ENCODE data around the gene MBIP.

MBIP gene

DNA sequence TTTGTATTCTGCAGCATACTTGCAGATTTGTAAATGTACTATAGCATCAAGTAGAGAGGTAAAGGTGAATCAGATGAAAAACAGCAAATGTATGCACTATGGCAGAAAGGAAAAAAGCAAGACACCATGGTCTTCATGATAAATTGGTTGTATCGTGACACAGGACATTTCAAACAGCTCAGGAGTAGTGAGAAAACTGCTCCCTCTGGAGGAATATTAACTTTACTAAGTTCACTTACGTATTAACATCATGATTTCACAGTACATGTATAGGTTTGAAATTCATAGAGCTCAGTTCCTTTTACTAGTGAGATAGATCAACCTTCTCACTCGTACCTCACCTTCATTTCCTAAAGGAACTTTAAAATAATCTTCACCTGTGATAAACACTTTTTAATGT lies 6.5 kb downstream of the MBIP start:
- in situ Hi-C loops (cut with HindIII; ENCODE audit: low sequenced_read_pairs): no loop called here

- in situ Hi-C loops (cut with HindIII; ENCODE audit: low sequenced_read_pairs): no loop called here
These were observed 7.2 kb downstream of the MBIP start for GRCh38 chr14:36313206-36313605.

DNA sequence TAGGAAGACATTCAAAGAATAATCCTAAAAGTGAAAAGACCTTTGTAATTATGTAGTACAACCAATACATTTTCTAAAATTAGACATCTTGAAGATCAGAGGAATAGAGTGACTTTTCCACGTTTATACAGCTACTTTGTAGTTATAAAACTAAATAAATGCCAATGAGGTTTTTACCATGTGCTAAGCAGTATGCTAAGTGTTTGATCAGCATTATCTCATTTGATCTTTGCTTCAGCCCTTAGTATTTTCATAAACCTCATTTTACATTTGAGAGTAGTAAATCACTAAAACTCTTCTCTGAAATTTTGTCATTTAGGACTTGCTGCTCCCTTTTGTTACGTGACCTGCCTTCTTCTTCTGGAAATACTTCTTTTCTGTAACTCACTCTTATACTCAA lies 13.6 kb downstream of the MBIP start:
- in situ Hi-C loops (cut with HindIII; ENCODE audit: low sequenced_read_pairs): loop anchor here (5.0 kb wide), 1 partner anchor 50 kb away; no protein-coding TSS in a partner anchor

DNA sequence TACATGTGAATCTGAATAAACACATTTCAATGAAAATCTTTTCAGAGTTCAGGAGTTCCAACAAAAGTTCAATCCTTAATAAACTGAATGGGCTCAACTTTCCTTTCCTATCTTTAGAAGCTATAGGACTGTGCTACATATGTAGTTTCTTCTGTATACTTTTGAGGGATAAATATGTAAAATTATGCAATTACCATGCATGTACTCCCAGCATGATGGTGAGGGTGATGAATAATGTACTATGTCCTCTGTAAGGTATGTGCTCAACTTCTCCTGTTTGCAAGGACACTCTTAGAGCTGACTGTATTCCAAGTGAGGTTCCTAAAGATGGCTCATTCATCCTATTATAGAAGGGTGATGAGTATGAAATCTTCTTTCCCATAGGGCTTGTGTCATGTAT lies 15.5 kb downstream of the MBIP start:
- in situ Hi-C loops (cut with HindIII; ENCODE audit: low sequenced_read_pairs): loop anchor here (5.0 kb wide), 1 partner anchor 48 kb away; no protein-coding TSS in a partner anchor

- in situ Hi-C loops (cut with HindIII; ENCODE audit: low sequenced_read_pairs): no loop called here
These were observed 16.5 kb downstream of the MBIP start for GRCh38 chr14:36303960-36304359.

DNA sequence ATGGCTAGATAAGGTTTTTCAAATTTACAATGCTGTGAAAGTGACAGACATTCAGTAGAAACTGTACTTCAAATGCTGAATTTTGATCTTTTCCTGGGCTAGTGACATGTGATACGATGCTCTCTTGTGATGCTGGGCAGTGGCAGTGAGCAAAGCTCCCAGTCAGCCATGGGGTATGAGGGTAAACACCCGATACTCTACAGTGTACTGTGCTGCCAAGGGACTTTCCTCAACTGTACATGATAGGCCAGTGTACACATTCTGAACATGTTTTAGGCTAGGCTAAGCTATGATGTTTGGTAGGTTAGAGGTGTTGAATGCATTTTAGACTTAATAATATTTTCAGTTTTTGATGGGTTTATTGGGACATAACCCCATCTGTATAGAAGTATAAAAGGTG lies 17.6 kb downstream of the MBIP start:
- in situ Hi-C loops (cut with HindIII; ENCODE audit: low sequenced_read_pairs): no loop called here

DNA sequence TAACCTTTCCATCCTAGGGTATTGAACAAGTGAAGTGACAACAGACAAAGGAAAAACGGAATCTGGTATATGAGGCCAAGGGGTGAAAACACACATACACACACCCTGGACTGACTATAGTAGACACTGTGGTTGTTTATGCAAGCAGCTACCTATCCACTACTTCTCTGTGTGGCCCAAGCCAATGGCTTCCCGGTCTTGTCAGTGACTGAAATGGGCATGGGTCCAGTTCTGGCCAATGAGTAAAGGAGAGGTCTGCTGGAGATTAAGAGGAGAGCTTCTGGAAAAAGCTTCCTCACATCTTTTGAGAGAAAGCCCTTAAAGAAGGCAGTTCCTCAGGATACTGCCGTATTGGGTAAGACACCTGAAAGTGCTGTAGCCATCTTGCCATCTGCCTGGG lies 19.3 kb downstream of the MBIP start:
- in situ Hi-C loops (cut with HindIII; ENCODE audit: low sequenced_read_pairs): no loop called here

- in situ Hi-C loops (cut with HindIII; ENCODE audit: low sequenced_read_pairs): no loop called here
These were observed 20.1 kb downstream of the MBIP start for GRCh38 chr14:36300337-36300736.

GRCh38 chr14:36295642-36296627 lies 24.5 kb downstream of the MBIP start:
- in situ Hi-C loops (cut with HindIII; ENCODE audit: low sequenced_read_pairs): no loop called here

- in situ Hi-C loops (cut with HindIII; ENCODE audit: low sequenced_read_pairs): no loop called here
These were observed 25.9 kb downstream of the MBIP start for GRCh38 chr14:36294543-36294942.

DNA sequence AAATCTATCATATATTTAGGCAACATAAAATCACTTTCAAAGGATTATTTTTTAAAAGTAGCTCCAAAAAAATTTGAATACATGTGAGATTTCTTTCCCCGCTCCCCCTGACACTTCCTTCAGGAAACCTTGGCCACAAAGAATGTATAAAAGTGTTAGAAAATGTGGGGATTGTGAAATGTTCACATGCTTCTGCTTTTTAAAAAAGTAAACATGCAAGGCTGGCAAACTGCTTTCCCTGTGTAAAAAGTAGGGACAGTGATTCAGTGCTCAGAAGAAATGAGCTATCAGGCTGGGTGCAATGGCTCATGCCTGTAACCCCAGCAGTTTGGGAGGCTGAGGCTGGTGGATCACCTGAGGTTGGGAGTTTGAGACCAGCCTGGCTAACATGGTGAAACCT lies 26.6 kb downstream of the MBIP start:
- in situ Hi-C loops (cut with HindIII; ENCODE audit: low sequenced_read_pairs): no loop called here

- in situ Hi-C loops (cut with HindIII; ENCODE audit: low sequenced_read_pairs): no loop called here
These were observed 30.5 kb downstream of the MBIP start for GRCh38 chr14:36289954-36290353.

DNA sequence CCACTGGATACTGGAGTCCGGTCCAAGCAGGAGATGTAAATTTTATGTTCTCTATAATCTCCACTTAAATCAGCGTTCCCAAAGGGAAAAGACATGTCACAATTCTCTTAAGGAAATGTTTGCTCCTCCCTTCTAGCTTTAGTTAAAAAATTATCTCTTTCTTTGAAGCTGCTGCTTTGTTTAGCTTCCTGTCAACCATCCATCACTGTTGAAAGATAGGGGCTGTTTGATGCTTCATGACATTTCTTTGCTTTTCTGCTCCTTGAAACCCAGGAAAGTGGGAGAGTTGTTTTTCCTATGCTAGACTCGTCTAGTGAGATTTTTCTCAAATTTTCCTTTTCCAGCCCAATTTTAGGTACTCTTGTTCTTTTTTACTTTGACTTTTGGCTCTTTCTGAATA lies 31.9 kb downstream of the MBIP start:
- in situ Hi-C loops (cut with HindIII; ENCODE audit: low sequenced_read_pairs): no loop called here

- in situ Hi-C loops (cut with HindIII; ENCODE audit: low sequenced_read_pairs): no loop called here
These were observed 35.4 kb downstream of the MBIP start for GRCh38 chr14:36284971-36285595.

DNA sequence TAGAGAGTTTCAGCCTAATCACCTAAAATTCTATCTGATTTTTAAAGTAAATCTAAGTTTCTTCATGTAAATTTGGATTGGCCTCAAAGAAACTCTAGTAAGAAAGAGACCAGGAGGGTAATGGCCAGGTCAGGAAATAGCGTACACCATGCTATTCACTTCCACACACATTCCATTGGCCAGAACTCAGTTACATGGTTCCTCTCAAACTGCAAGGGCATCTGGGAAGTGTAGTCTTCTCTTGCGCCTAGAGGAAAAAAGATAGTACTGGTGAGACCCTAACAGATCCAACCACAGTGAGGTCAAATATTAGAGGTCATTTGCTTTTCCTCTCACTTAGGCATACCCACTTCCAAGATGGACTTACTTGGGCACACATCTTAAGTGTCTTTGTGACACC lies 39.1 kb downstream of the MBIP start:
- in situ Hi-C loops (cut with HindIII; ENCODE audit: low sequenced_read_pairs): no loop called here

- in situ Hi-C loops (cut with HindIII; ENCODE audit: low sequenced_read_pairs): no loop called here
These were observed 40.9 kb downstream of the MBIP start for GRCh38 chr14:36279306-36280190.

DNA sequence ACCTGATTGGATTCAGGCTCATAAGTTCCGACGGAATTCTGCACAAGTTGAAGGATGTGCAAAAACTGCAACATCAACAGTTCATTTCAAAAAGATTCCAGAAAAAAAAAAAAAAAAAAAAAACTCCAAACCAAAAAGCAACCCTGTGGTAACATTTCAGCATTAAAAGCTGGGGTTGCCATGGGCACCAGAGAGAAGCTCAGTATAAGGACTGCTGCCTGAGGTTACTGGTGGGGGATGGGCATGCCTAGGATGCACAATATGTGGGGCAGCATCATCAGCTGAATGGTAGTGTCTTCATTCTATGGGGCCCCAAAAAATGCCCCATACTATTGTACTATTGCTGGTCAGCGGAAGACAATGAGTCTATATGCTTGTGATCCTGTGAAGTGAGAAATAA lies 44.7 kb downstream of the MBIP start:
- in situ Hi-C loops (cut with HindIII; ENCODE audit: low sequenced_read_pairs): no loop called here

DNA sequence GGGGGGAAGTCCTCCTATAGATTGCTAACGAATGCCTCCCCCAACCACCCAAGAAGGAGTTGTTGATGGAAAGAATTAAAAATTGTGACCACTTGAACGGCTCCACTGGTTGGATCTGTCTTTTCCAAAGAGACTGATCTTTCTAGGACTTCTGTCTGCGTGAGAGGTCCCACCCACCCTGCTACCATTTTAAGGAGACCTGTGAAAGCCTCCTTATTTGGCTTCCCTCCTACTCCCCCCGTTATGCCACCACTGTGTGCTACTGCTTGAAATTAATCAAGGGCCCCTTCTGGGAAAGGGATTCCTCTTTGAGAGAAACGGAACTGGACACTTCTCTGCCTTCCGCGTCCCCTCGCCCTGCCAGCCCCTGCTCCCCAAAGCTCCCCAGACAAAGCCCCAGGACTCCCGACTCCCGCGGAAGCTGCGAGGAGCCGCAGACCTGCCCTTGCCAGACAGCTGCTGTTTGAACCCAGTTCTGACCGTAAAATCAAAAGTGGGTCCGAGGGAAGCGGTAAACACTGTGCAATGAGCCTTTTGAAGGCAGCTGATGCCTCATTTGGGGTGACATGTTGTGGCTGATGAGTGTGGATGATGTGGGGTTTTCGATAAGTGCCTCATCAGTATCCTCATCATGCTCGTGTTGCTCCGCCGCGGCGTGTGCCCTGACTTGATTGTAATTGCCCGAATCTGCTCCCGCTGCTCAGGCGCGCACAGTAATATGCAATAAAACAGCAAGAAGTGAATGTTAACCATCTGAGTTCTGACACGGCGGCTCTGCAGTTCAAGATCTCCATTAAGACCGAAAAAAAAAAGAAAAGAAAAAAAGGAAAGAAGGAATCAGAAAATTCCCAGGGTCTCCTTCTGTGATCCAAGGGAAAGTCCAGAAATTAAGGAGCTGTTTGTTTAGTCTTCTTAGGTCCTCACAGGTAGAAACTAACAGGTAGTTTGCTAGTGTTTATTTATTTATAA lies 48.2 kb downstream of the MBIP start:
- in situ Hi-C loops (cut with HindIII; ENCODE audit: low sequenced_read_pairs): no loop called here

DNA sequence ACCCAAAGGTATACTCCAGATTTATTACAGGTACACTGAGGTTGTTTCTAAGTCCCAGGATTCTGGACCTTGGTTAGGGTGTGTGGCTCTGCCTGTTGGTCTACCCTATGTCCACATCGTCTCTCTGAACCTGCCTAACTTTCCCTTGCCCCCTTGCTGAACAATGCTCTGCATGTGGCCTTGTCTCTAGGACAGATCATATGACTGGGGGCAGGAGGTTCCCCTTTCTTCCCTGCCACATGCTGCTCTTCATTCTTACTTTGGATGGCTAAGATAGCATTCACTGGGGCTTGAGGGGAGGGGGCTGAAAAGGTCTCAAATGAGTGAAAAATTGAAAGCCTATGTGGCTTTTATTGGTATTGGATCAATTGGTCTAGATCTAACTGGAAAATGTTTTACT lies 49.2 kb downstream of the MBIP start:
- in situ Hi-C loops (cut with HindIII; ENCODE audit: low sequenced_read_pairs): no loop called here

DNA sequence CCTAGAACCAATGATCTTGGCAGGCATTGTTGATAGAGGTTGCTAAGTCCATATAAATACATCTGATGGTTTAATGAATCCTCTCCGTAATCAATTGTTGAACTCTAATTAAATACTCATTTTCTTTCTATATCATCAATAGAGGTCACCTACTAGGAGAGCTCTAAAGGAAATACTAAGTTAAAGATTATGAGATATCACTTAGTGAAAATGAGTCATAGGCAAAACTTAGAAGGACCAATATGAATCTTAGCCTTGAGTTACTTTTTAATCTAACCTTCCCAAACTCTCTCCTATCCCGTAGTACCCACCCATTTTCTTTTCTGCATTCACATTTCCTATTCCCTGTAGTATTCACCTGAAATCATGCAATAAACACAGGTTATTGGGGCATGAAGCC lies 50.2 kb downstream of the MBIP start:
- in situ Hi-C loops (cut with HindIII; ENCODE audit: low sequenced_read_pairs): no loop called here

All from DLD1 (cell line).